K562 (cell line): Measurements from ENCODE around the gene ADAMTS6. TPM values are rescaled to one million over a fixed set of nuclear protein-coding genes. Genes with fewer than 3 reads are reported as not detected.

Experiments
- ATAC-seq: fragments of 200-7000 bp; cut with Tn5 transposase; 3 replicates; pipeline ENCODE4 v1.9.1; 2020; ENCODE audit warnings: moderate library complexity
- BruUV-seq: library from RNA; stranded (reverse); fragments of 400-500 nt; replicated peaks from 2 replicates; lab custom pipeline; 2021; lab: Mats Ljungman, UMichigan
- CTCF ChIA-PET: fragments of 300-600 bp; formaldehyde crosslinking; extraction: SDS; loops from one replicate; lab custom pipeline; 2021; ENCODE audit warnings: low intra/inter-chr PET ratio; lab: Yijun Ruan, JAX
- POLR2A ChIA-PET: fragments of 300-600, 350-650 bp; sonication (Branson Sonifier 250); formaldehyde crosslinking; extraction: SDS; loops from one replicate; lab custom pipeline; 2021; ENCODE audit warnings: antibody characterized with exemption, inconsistent platforms; lab: Yijun Ruan, JAX
- DNase-seq, 4 experiments: peaks; one replicate each; pipeline versions ENCODE4 v3.0.0 to v3.0.0-alpha.2; 2011 to 2018; ENCODE audit warnings: low spot score in 3 of 4, mixed read lengths in 3 of 4; ENCODE audit errors: extremely low read depth in 1 of 4
- FAIRE-seq: peaks from 2 replicates; lab custom pipeline; 2011; peaks lifted over from hg19 to GRCh38; lab: Jason Lieb, UNC
- H2AFZ ChIP-seq: 2 replicates; pipeline ENCODE4 v1.6.0; 2011; ENCODE audit warnings: low read depth, low read length, control low read depth, inconsistent platforms
- H3K27ac ChIP-seq: fragments of 200-600 bp; 3 replicates; pipeline ENCODE4 v1.8.0; 2011; ENCODE audit warnings: low read depth, mild to moderate bottlenecking, control low read depth, inconsistent platforms, low read length, moderate library complexity, mixed read lengths; ENCODE audit errors: extremely low read depth
- H3K27me3 ChIP-seq, 2 experiments: fragments of 300-600 bp in 1 of 2; 2 replicates in 1 of 2; 3 replicates in 1 of 2; pipeline versions ENCODE4 v1.6.0 to v1.8.0; 2011; ENCODE audit warnings: inconsistent platforms in 2 of 2, low read length in 2 of 2, mild to moderate bottlenecking in 1 of 2, mixed read lengths in 1 of 2, moderate library complexity in 1 of 2; ENCODE audit not compliant: control insufficient read depth in 2 of 2, insufficient read depth in 2 of 2
- H3K36me3 ChIP-seq: fragments of 300-600 bp; 3 replicates; pipeline ENCODE4 v1.8.0; 2011; ENCODE audit warnings: mild to moderate bottlenecking, low read length, inconsistent platforms; ENCODE audit not compliant: control insufficient read depth, insufficient read depth
- H3K4me1 ChIP-seq, 2 experiments: fragments of 200-600 bp in 1 of 2; replicated peaks in 1 of 2; 2 replicates in 1 of 2; 3 replicates in 1 of 2; pipeline versions ENCODE4 v1.5.1 to v1.8.0; 2011; ENCODE audit warnings: inconsistent platforms in 2 of 2, low read length in 2 of 2, mild to moderate bottlenecking in 1 of 2, mixed read lengths in 1 of 2, moderate library complexity in 1 of 2; ENCODE audit not compliant: control insufficient read depth in 2 of 2, insufficient read depth in 2 of 2
- H3K4me2 ChIP-seq: 2 replicates; pipeline ENCODE4 v1.6.1; 2011; ENCODE audit warnings: low read length, control low read depth, inconsistent platforms, mixed read lengths; ENCODE audit not compliant: insufficient read depth
- H3K4me3 ChIP-seq: fragments of 200-600 bp; sonication (generic), shearing (Covaris generic); 2 replicates; pipeline ENCODE4 v1.5.1; 2016; ENCODE audit warnings: control low read depth, inconsistent platforms
- H3K79me2 ChIP-seq: fragments of 200-600 bp; 3 replicates; pipeline ENCODE4 v1.8.0; 2011; ENCODE audit warnings: low read length, inconsistent platforms; ENCODE audit not compliant: control insufficient read depth, insufficient read depth
- H3K9ac ChIP-seq, 2 experiments: 2 replicates each; pipeline versions ENCODE4 v1.6.0 to v1.6.1; 2011; ENCODE audit warnings: low read depth in 2 of 2, low read length in 2 of 2, control low read depth in 1 of 2, inconsistent platforms in 1 of 2, mild to moderate bottlenecking in 1 of 2, mixed read lengths in 1 of 2; ENCODE audit not compliant: insufficient read depth in 1 of 2
- H3K9me1 ChIP-seq: one replicate; pipeline ENCODE4 v1.6.0; 2011; ENCODE audit warnings: inconsistent platforms, mild to moderate bottlenecking, low read length, moderate library complexity; ENCODE audit not compliant: control insufficient read depth, insufficient read depth
- H3K9me3 ChIP-seq: replicated peaks from 2 replicates; pipeline ENCODE4 v1.5.1; 2011; ENCODE audit warnings: low read depth, low read length, inconsistent platforms; ENCODE audit not compliant: control insufficient read depth, insufficient read depth
- H4K20me1 ChIP-seq: replicated peaks from 2 replicates; pipeline ENCODE4 v1.6.1; 2011; ENCODE audit warnings: low read length, inconsistent platforms, mixed read lengths; ENCODE audit not compliant: control insufficient read depth, insufficient read depth
- ARID2 ChIP-seq: fragments of 450-650 bp; IDR thresholded peaks from 2 replicates; pipeline ENCODE4 v1.6.1; 2017; ENCODE audit warnings: antibody characterized with exemption, mild to moderate bottlenecking
- COPS2 ChIP-seq: fragments of 450-650 bp; conservative IDR thresholded peaks from 2 replicates; pipeline ENCODE4 v1.6.1; 2016; ENCODE audit warnings: mild to moderate bottlenecking, moderate library complexity
- DMBX1 ChIP-seq: fragments of 250-450 bp; sonication (Bioruptor Pico); IDR thresholded peaks from 2 replicates; pipeline ENCODE4 v1.8.0; 2022; ENCODE audit warnings: inconsistent platforms, mild to moderate bottlenecking, moderate library complexity, borderline replicate concordance
- JUN ChIP-seq, 2 experiments: sonication (generic) in 1 of 2; formaldehyde crosslinking in 1 of 2; IDR thresholded peaks; 2 replicates each; pipeline versions ENCODE4 v1.6.1 to v1.8.0; 2012 to 2022; ENCODE audit warnings: borderline replicate concordance in 2 of 2, mild to moderate bottlenecking in 2 of 2, improper control_type of control experiment in 1 of 2, low read depth in 1 of 2, low read length in 1 of 2, missing genetic modification reagents in 1 of 2
- KLF10 ChIP-seq: fragments of 250-450 bp; sonication (Bioruptor Pico); IDR thresholded peaks from 2 replicates; pipeline ENCODE4 v1.6.1; 2021; ENCODE audit warnings: matching md5 sums
- NEUROD1 ChIP-seq: fragments of 150-350 bp; IDR thresholded peaks from 2 replicates; pipeline ENCODE4 v1.6.1; 2014; ENCODE audit warnings: borderline replicate concordance, low read length, low read depth; ENCODE audit not compliant: partially characterized antibody
- NFIX ChIP-seq: fragments of 250-450 bp; sonication (Bioruptor Pico); IDR thresholded peaks from 2 replicates; pipeline ENCODE4 v1.4.0; 2020; ENCODE audit warnings: low read depth, mild to moderate bottlenecking, moderate library complexity
- NR1H2 ChIP-seq: sonication (generic); formaldehyde crosslinking; IDR thresholded peaks from 2 replicates; pipeline ENCODE4 v1.4.0; 2020; ENCODE audit warnings: mild to moderate bottlenecking, missing genetic modification reagents
- NRF1 ChIP-seq, 2 experiments: fragments of 450-650 bp; IDR thresholded peaks in 1 of 2; conservative IDR thresholded peaks in 1 of 2; 2 replicates each; pipeline ENCODE4 v1.6.1; 2014; ENCODE audit warnings: mild to moderate bottlenecking in 2 of 2
- RAD21 ChIP-seq, 2 experiments: fragments of 250-450 bp in 1 of 2; fragments of 450-650 bp in 1 of 2; sonication (Bioruptor Pico) in 1 of 2; formaldehyde crosslinking in 1 of 2; IDR thresholded peaks in 1 of 2; conservative IDR thresholded peaks in 1 of 2; 2 replicates each; pipeline versions ENCODE4 v1.4.0 to v1.8.0; 2020 to 2022; ENCODE audit warnings: mild to moderate bottlenecking in 2 of 2, moderate library complexity in 1 of 2
- RBBP5 ChIP-seq: fragments of 200-600 bp; sonication (generic); IDR thresholded peaks from 2 replicates; pipeline ENCODE4 v1.6.1; 2012; ENCODE audit warnings: borderline replicate concordance, mild to moderate bottlenecking, low read length, control low read depth, inconsistent platforms; ENCODE audit not compliant: insufficient read depth, poor library complexity, severe bottlenecking
- USF2 ChIP-seq: sonication (generic); formaldehyde crosslinking; IDR thresholded peaks from 2 replicates; pipeline ENCODE4 v1.5.0; 2020; ENCODE audit warnings: missing genetic modification reagents
- WGBS: fragments of 100-300 bp; shearing (Covaris generic); methylation state at CpG from one replicate; pipeline ENCODE4 v1.1.6; 2016; ENCODE audit warnings: low coverage, mixed read lengths; ENCODE audit not compliant: insufficient coverage; ENCODE audit errors: missing lambda C conversion rate; 5-methylcytosine and 5-hydroxymethylcytosine counted together
- in situ Hi-C: fragments of 300-500 bp; cut with MboI; formaldehyde crosslinking; loops from 4 replicates; pipeline ENCODE4 v1.15.0; 2018; ENCODE audit warnings: inconsistent platforms, mixed read lengths
- intact Hi-C: fragments of 100-400 bp; cut with micrococcal nuclease; formaldehyde crosslinking; loops from 2 replicates; pipeline ENCODE4 v1.14.2; 2022
- polyA plus RNA-seq, 8 experiments: library from polyadenylated mRNA; depleted of rRNA in 4 of 8; stranded (reverse) in 5 of 8; unstranded in 3 of 8; fragments of >200 nt; fragmentation: Nextera tagmentation in 2 of 8; fragmentation: Illumina TruSeq in 1 of 8; extraction: Ambion mirVana in 2 of 8; extraction: Trizol in 1 of 8; gene quantifications; 2 replicates each; pipeline versions ENCODE4 v1.2.1 to v1.2.3, GENCODE V29; 2011 to 2014; ENCODE audit warnings: inconsistent platforms in 1 of 8, missing spikeins in 1 of 8
- total RNA-seq, 7 experiments: library from RNA; depleted of rRNA in 6 of 7; stranded (reverse); fragments of >200 nt in 6 of 7; fragmentation: Illumina TruSeq in 2 of 7; extraction: Trizol in 2 of 7; gene quantifications; 2 replicates each; pipeline versions ENCODE4 v1.2.1 to v1.2.3, GENCODE V29; 2011 to 2021; ENCODE audit warnings: low replicate concordance in 1 of 7

ADAMTS6 gene
- total and polyA plus RNA-seq, 9 of the 15 experiments (the other 6 are each of a cell fraction or from before 2014, with no cell fraction given) = 0.57 to 5.3 (median 1.5) TPM

GRCh38 chr5:65151614-65152013 lies 330.1 kb downstream of the ADAMTS6 start:
- DNase-seq (no peak), FAIRE-seq (no peak), ATAC-seq (no peak)
- H3K36me3 ChIP-seq = no peaks in the 10 kb centered on the region
- H2AFZ ChIP-seq = no peak overlapping the region
- H3K4me1 ChIP-seq = no peaks in the 10 kb centered on the region
- WGBS = 12% methylated on average over 5 of the region's 5 CpGs
- H3K27me3 ChIP-seq = no peaks in the 10 kb centered on the region
- no peaks in the 10 kb centered on the region for H3K9me3 ChIP-seq
- no peak overlapping the region for H3K27ac ChIP-seq
- H3K9me1 ChIP-seq = no peaks in the 10 kb centered on the region
- H3K4me3 ChIP-seq = no peak overlapping the region
- TF ChIP-seq ARID2 (no peak), RAD21 (CRISPR knock-in tag; conservative IDR thresholded peaks at IDR 0.05 in 1 of 2, IDR thresholded peaks at IDR 0.05 in 1 of 2) (no peak), JUN (IDR thresholded peaks at IDR 0.05; ENCODE audit: borderline replicate concordance, low read depth, low read length) (no peak), JUN (CRISPR knock-in tag; IDR thresholded peaks at IDR 0.05; ENCODE audit: borderline replicate concordance) (no peak), USF2 (CRISPR knock-in tag) (no peak), COPS2 (no peak), NEUROD1 (no peak), NRF1 (conservative IDR thresholded peaks at IDR 0.05 in 1 of 2, IDR thresholded peaks at IDR 0.05 in 1 of 2) (no peak), DMBX1 (CRISPR knock-in tag) (no peak), NFIX (CRISPR knock-in tag) (no peak), RBBP5 (no peak), KLF10 (no peak), NR1H2 (CRISPR knock-in tag) (no peak)
- H4K20me1 ChIP-seq = no peaks in the 10 kb centered on the region
- H3K9ac ChIP-seq = no peak overlapping the region
- POLR2A ChIA-PET = no interaction called here
- no peaks in the 10 kb centered on the region for H3K79me2 ChIP-seq
- BruUV-seq = no TSS peak
- CTCF ChIA-PET = no interaction called here
- in situ Hi-C loops = no loop called here
- intact Hi-C loops = no loop called here
- no peak overlapping the region for H3K4me2 ChIP-seq
